PC-3 (cell line): ENCODE data around the gene SLC10A7. TPM values are rescaled to one million over a fixed set of nuclear protein-coding genes. Genes with fewer than 3 reads are reported as not detected.

Experiments
- ATAC-seq: fragments of 200-7000 bp; cut with Tn5 transposase; 2 replicates; pipeline ENCODE4 v1.9.1; 2020; ENCODE audit warnings: mild to moderate bottlenecking, moderate library complexity
- BruUV-seq: library from RNA; stranded (reverse); fragments of 400-500 nt; replicated peaks from 2 replicates; lab custom pipeline; 2021; lab: Mats Ljungman, UMichigan
- CTCF ChIA-PET: fragments of 300-600 bp; sonication (Branson Sonifier 250); formaldehyde crosslinking; loops from one replicate; lab custom pipeline; 2022; ENCODE audit warnings: antibody characterized with exemption; lab: Charles Lee
- POLR2A ChIA-PET: fragments of 300-600 bp; sonication (Branson Sonifier 250); formaldehyde crosslinking; loops from one replicate; lab custom pipeline; 2022; ENCODE audit warnings: antibody characterized with exemption; ENCODE audit not compliant: unreplicated experiment; lab: Charles Lee
- DNase-seq: peaks from one replicate; pipeline ENCODE4 v3.0.0-alpha.2; 2015
- H2AFZ ChIP-seq: fragments of 300-600 bp; sonication (generic); 2 replicates; pipeline ENCODE4 v1.6.0; 2016; ENCODE audit warnings: antibody characterized with exemption, low read length
- H3F3A ChIP-seq: fragments of 300-600 bp; sonication (generic); one replicate; pipeline ENCODE4 v1.6.0; 2017; ENCODE audit warnings: antibody characterized with exemption, low read length, control low read depth, mild to moderate bottlenecking; ENCODE audit not compliant: unreplicated experiment
- H3K27ac ChIP-seq: fragments of 300-600 bp; sonication (generic); 2 replicates; pipeline ENCODE4 v1.5.1; 2016; ENCODE audit warnings: mild to moderate bottlenecking, low read length
- H3K27me3 ChIP-seq: fragments of 300-600 bp; sonication (generic); 2 replicates; pipeline ENCODE4 v1.6.1; 2016; ENCODE audit warnings: low read length, mixed read lengths
- H3K36me3 ChIP-seq: fragments of 300-600 bp; sonication (generic); 2 replicates; pipeline ENCODE4 v1.6.1; 2016; ENCODE audit warnings: low read depth, mixed run types, low read length, mixed read lengths
- H3K4me1 ChIP-seq: fragments of 300-600 bp; sonication (generic); 2 replicates; pipeline ENCODE4 v1.5.1; 2016; ENCODE audit warnings: low read length; ENCODE audit not compliant: insufficient read depth
- H3K4me2 ChIP-seq: fragments of 300-600 bp; sonication (generic); 2 replicates; pipeline ENCODE4 v1.6.0; 2016; ENCODE audit warnings: low read length
- H3K4me3 ChIP-seq: fragments of 300-600 bp; sonication (generic); 2 replicates; pipeline ENCODE4 v1.5.1; 2016; ENCODE audit warnings: mild to moderate bottlenecking, low read length, mixed read lengths
- H3K79me2 ChIP-seq: fragments of 300-600 bp; sonication (generic); 2 replicates; pipeline ENCODE4 v1.6.1; 2017; ENCODE audit warnings: low read length, mixed read lengths
- H3K9ac ChIP-seq: fragments of 300-600 bp; sonication (generic); 2 replicates; pipeline ENCODE4 v1.6.0; 2016; ENCODE audit warnings: mild to moderate bottlenecking, low read length
- H3K9me2 ChIP-seq: fragments of 300-600 bp; sonication (generic); replicated peaks from 2 replicates; pipeline ENCODE4 v1.6.1; 2016; ENCODE audit warnings: mixed run types, low read length, mixed read lengths
- H3K9me3 ChIP-seq: fragments of 300-600 bp; sonication (generic); 2 replicates; pipeline ENCODE4 v1.6.1; 2016; ENCODE audit warnings: low read length, mixed read lengths
- H4K20me1 ChIP-seq: fragments of 300-600 bp; sonication (generic); 2 replicates; pipeline ENCODE4 v1.6.1; 2016; ENCODE audit warnings: low read length, mixed read lengths
- CTCF ChIP-seq: fragments of 300-600 bp; sonication (generic); conservative IDR thresholded peaks from 2 replicates; pipeline ENCODE4 v1.5.1; 2017; ENCODE audit warnings: antibody characterized with exemption, low read depth, mild to moderate bottlenecking, low read length
- EZH2 ChIP-seq: fragments of 300-600 bp; sonication (generic); IDR thresholded peaks from one replicate; pipeline ENCODE4 v1.6.1; 2017; ENCODE audit warnings: antibody characterized with exemption, mild to moderate bottlenecking, low read length; ENCODE audit not compliant: unreplicated experiment
- EZH2phosphoT487 ChIP-seq: fragments of 300-600 bp; sonication (generic); IDR thresholded peaks from 2 replicates; pipeline ENCODE4 v1.6.1; 2018; ENCODE audit warnings: mild to moderate bottlenecking, antibody characterized with exemption, low read length, borderline replicate concordance
- intact Hi-C: fragments of 100-400 bp; cut with micrococcal nuclease; formaldehyde crosslinking; loops from 2 replicates; pipeline ENCODE4 v1.9.0; 2023
- total RNA-seq: library from RNA; depleted of rRNA; stranded (reverse); fragments of >200 nt; gene quantifications from 2 replicates; pipeline ENCODE4 v1.2.3, GENCODE V29; 2014

Gene SLC10A7
- total RNA-seq, 1 experiment from 2014 or later, result 9.1 TPM

GRCh38 chr4:146263793-146264192 is 257.9 kb downstream of the SLC10A7 start:
- peaks cover 7% of the 10 kb centered on the region; the same call in 1 of the 2 replicates for H3K4me1 ChIP-seq
- no peaks in the 10 kb centered on the region for H3F3A ChIP-seq
- BruUV-seq, result no TSS peak
- ChIA-PET POLR2A (no interaction called here), CTCF (no interaction called here)
- no peaks in the 10 kb centered on the region for H3K36me3 ChIP-seq
- H3K79me2 ChIP-seq, result no peaks in the 10 kb centered on the region
- H2AFZ ChIP-seq, result no peak overlapping the region
- no peak overlapping the region for H3K4me2 ChIP-seq
- intact Hi-C loops, result no loop called here
- no peaks in the 10 kb centered on the region for H4K20me1 ChIP-seq
- TF ChIP-seq EZH2phosphoT487, result no peak
- no peak for TF ChIP-seq CTCF
- no peak for TF ChIP-seq EZH2
- no peaks in the 10 kb centered on the region for H3K27me3 ChIP-seq
- no peak overlapping the region for H3K4me3 ChIP-seq
- H3K27ac ChIP-seq, result no peak overlapping the region
- no peak overlapping the region for H3K9ac ChIP-seq
- no peaks in the 10 kb centered on the region for H3K9me3 ChIP-seq
- no peaks in the 10 kb centered on the region for H3K9me2 ChIP-seq
- ATAC-seq (no peak), DNase-seq (no peak)

GRCh38 chr4:146261041-146261440 is 260.7 kb downstream of the SLC10A7 start:
- no peaks in the 10 kb centered on the region for H3K9me3 ChIP-seq
- H4K20me1 ChIP-seq, result no peaks in the 10 kb centered on the region
- H3K9ac ChIP-seq, result no peak overlapping the region
- H3K9me2 ChIP-seq, result no peaks in the 10 kb centered on the region
- intact Hi-C loops, result no loop called here
- H3K27ac ChIP-seq, result no peak overlapping the region
- DNase-seq (no peak), ATAC-seq (no peak)
- no peaks in the 10 kb centered on the region for H3K27me3 ChIP-seq
- CTCF ChIA-PET, result interaction anchor here (1.6 kb wide), 1 partner anchor 70 kb away, joined by 3 read pairs; no protein-coding TSS in a partner anchor
- POLR2A ChIA-PET, result no interaction called here
- H2AFZ ChIP-seq, result no peak overlapping the region
- H3K4me1 ChIP-seq, result peaks cover 7% of the 10 kb centered on the region; the same call in 1 of the 2 replicates
- H3K4me2 ChIP-seq, result no peak overlapping the region
- H3K36me3 ChIP-seq, result no peaks in the 10 kb centered on the region
- no TSS peak for BruUV-seq
- H3K4me3 ChIP-seq, result no peak overlapping the region
- TF ChIP-seq EZH2phosphoT487, result no peak
- no peak for TF ChIP-seq EZH2
- TF ChIP-seq CTCF, result no peak
- no peaks in the 10 kb centered on the region for H3K79me2 ChIP-seq
- H3F3A ChIP-seq, result no peaks in the 10 kb centered on the region

GRCh38 chr4:146260521-146260920 is 261.2 kb downstream of the SLC10A7 start:
- ATAC-seq (peak; percentile 38; the same call in 1 of the 2 replicates), DNase-seq (peak; percentile 63)
- ChIA-PET POLR2A (no interaction called here), CTCF (interaction anchor here (1.6 kb wide), 1 partner anchor 70 kb away, joined by 3 read pairs; no protein-coding TSS in a partner anchor)
- Histone ChIP-seq H3K79me2 (no peaks in the 10 kb centered on the region), H3K9ac (no peak overlapping the region), H2AFZ (no peak overlapping the region), H3K9me2 (no peaks in the 10 kb centered on the region), H4K20me1 (no peaks in the 10 kb centered on the region), H3F3A (no peaks in the 10 kb centered on the region), H3K9me3 (no peaks in the 10 kb centered on the region), H3K27me3 (no peaks in the 10 kb centered on the region), H3K4me2 (no peak overlapping the region), H3K27ac (no peak overlapping the region), H3K4me3 (no peak overlapping the region), H3K36me3 (no peaks in the 10 kb centered on the region), H3K4me1 (peaks cover 7% of the 10 kb centered on the region; the same call in 1 of the 2 replicates)
- TF ChIP-seq EZH2 (no peak), EZH2phosphoT487 (no peak), CTCF (no peak)
- intact Hi-C loops, result no loop called here
- BruUV-seq, result no TSS peak
